ENCODE measurements around the gene NFATC1. TPM values are rescaled to one million over a fixed set of nuclear protein-coding genes. Genes with fewer than 3 reads are reported as not detected.

The NFATC1 gene
- total RNA-seq, 1 donor from 2014 or later = 52.6 TPM

GRCh38 chr18:79404567-79404910 is 8.8 kb downstream of the NFATC1 start:
- intact Hi-C loops (cut with micrococcal nuclease) = no loop called here
- ATAC-seq (ENCODE audit: low read depth) = no peak
- no peak for DNase-seq
- Mint-ChIP-seq H3K9me3 (no peaks in the 10 kb centered on the region), H3K36me3 (ENCODE audit: low read depth) (peaks cover 21% of the 10 kb centered on the region), H3K27me3 (no peaks in the 10 kb centered on the region), H3K4me3 (peak overlapping the region; percentile 64), H3K27ac (peak overlapping the region; percentile 98), H3K4me1 (peaks cover 68% of the 10 kb centered on the region)
- no peak for TF ChIP-seq CTCF (IDR thresholded peaks at IDR 0.05)
- ChIA-PET POLR2A (interaction anchor here (0.5 to 2.2 kb wide), 5 partner anchors 8 to 119 kb away, joined by 3 to 26 read pairs (median 15); no protein-coding TSS in a partner anchor), CTCF (interaction anchor here (1.5 kb wide), 1 partner anchor 119 kb away, joined by 4 read pairs; no protein-coding TSS in a partner anchor)

- CTCF ChIA-PET = interaction anchor here (1.2 to 1.6 kb wide), 3 partner anchors 9 to 118 kb away, joined by 3 to 9 read pairs (median 4); no protein-coding TSS in a partner anchor
- H3K36me3 Mint-ChIP-seq (ENCODE audit: low read depth) = peaks cover 21% of the 10 kb centered on the region
- no peaks in the 10 kb centered on the region for H3K9me3 Mint-ChIP-seq
- no peak for TF ChIP-seq CTCF (IDR thresholded peaks at IDR 0.05)
- ATAC-seq (ENCODE audit: low read depth) (no peak), DNase-seq (no peak)
- no peaks in the 10 kb centered on the region for H3K27me3 Mint-ChIP-seq
- H3K4me3 Mint-ChIP-seq = peak overlapping the region; percentile 80
- peaks cover 68% of the 10 kb centered on the region for H3K4me1 Mint-ChIP-seq
- intact Hi-C loops (cut with micrococcal nuclease) = loop anchor here (1.0 kb wide), 4 partner anchors 10 to 274 kb away; partner anchors contain the start of genes CTDP1 and NFATC1
- peak overlapping the region; percentile 98 for H3K27ac Mint-ChIP-seq
- POLR2A ChIA-PET = interaction anchor here (0.5 to 2.3 kb wide), 17 partner anchors 8 to 337 kb away, joined by 3 to 26 read pairs (median 4); partner anchors contain the start of gene NFATC1
These were observed 9.5 kb downstream of the NFATC1 start for GRCh38 chr18:79405019-79405780.

- ChIA-PET POLR2A (interaction anchor here (0.7 to 2.3 kb wide), 18 partner anchors 9 to 338 kb away, joined by 3 to 26 read pairs (median 4); partner anchors contain the start of gene NFATC1), CTCF (interaction anchor here (0.7 to 1.6 kb wide), 4 partner anchors 9 to 117 kb away, joined by 3 to 9 read pairs (median 4); no protein-coding TSS in a partner anchor)
- intact Hi-C loops (cut with micrococcal nuclease) = loop anchor here (1.0 kb wide), 6 partner anchors 11 to 273 kb away; partner anchors contain the start of genes CTDP1 and NFATC1
- H3K4me1 Mint-ChIP-seq = peaks cover 65% of the 10 kb centered on the region
- DNase-seq (peak; percentile 81), ATAC-seq (ENCODE audit: low read depth) (peak; percentile 89)
- H3K27me3 Mint-ChIP-seq = no peaks in the 10 kb centered on the region
- H3K4me3 Mint-ChIP-seq = peak overlapping the region; percentile 80
- peaks cover 24% of the 10 kb centered on the region for H3K36me3 Mint-ChIP-seq (ENCODE audit: low read depth)
- no peak for TF ChIP-seq CTCF (IDR thresholded peaks at IDR 0.05)
- no peaks in the 10 kb centered on the region for H3K9me3 Mint-ChIP-seq
- H3K27ac Mint-ChIP-seq = peak overlapping the region; percentile 98
These were observed 10.2 kb downstream of the NFATC1 start for GRCh38 chr18:79405781-79406575.

GRCh38 chr18:79406708-79407107 is 11.0 kb downstream of the NFATC1 start:
- ATAC-seq (ENCODE audit: low read depth) (no peak), DNase-seq (no peak)
- Mint-ChIP-seq H3K27me3 (no peaks in the 10 kb centered on the region), H3K4me1 (peaks cover 58% of the 10 kb centered on the region), H3K36me3 (ENCODE audit: low read depth) (peaks cover 23% of the 10 kb centered on the region), H3K4me3 (peak overlapping the region; percentile 80), H3K9me3 (no peaks in the 10 kb centered on the region), H3K27ac (peak overlapping the region; percentile 98)
- no peak for TF ChIP-seq CTCF (IDR thresholded peaks at IDR 0.05)
- ChIA-PET POLR2A (interaction anchor here (0.7 to 2.3 kb wide), 9 partner anchors 9 to 338 kb away, joined by 3 to 26 read pairs (median 7); partner anchors contain the start of gene NFATC1), CTCF (no interaction called here)
- intact Hi-C loops (cut with micrococcal nuclease) = loop anchor here (1.0 kb wide), 2 partner anchors 29 to 60 kb away; no protein-coding TSS in a partner anchor

All from activated B cell treated with CpG ODN at 0.5 μM for 24 hours (primary cell).